GM18505 (cell line): ENCODE measurements around the gene PSD.
"Not testable (repeated sequence)": the region's sequence is repeated elsewhere in the genome, so short reads cannot be mapped to it uniquely, and the experiment has no call there.

Experiments used
- ATAC-seq: cut with Tn5 transposase; IDR thresholded peaks from one replicate; pipeline ENCODE4 v1.9.1; 2021; ENCODE audit not compliant: unreplicated experiment
- POLR2A ChIP-seq: IDR thresholded peaks from 4 replicates; pipeline ENCODE4 v1.6.1; 2011; ENCODE audit warnings: borderline replicate concordance; ENCODE audit not compliant: insufficient read depth, insufficient read length; ENCODE audit errors: extremely low read depth

PSD gene

GRCh38 chr10:102418622-102419268, at the start of gene PSD:
PSD (minus strand) TSS chr10:102418785; CDS start chr10:102417038, 1,747 bp downstream.
- ATAC-seq: no peak

GRCh38 chr10:102467971-102468438, 49.4 kb upstream of the PSD start:
- no peak for ATAC-seq
- TF ChIP-seq POLR2A: no peak

More at GRCh38 chr10:102418622-102419268, at the start of gene PSD:
- TF ChIP-seq POLR2A: no peak

GRCh38 chr10:102467318-102467717, 48.7 kb upstream of the PSD start:
- no peak for TF ChIP-seq POLR2A

GRCh38 chr10:102465466-102465865, 46.9 kb upstream of the PSD start:
- no peak for TF ChIP-seq POLR2A
- no peak for ATAC-seq

More at GRCh38 chr10:102467318-102467717, 48.7 kb upstream of the PSD start:
- no peak for ATAC-seq

- TF ChIP-seq POLR2A: no peak
- no peak for ATAC-seq
These were observed 45.4 kb upstream of the PSD start for GRCh38 chr10:102463983-102464382.

- no peak for ATAC-seq
- TF ChIP-seq POLR2A: no peak
These were observed 44.0 kb upstream of the PSD start for GRCh38 chr10:102462512-102463054.

- TF ChIP-seq POLR2A: peak; percentile 62
- peak; percentile 93 for ATAC-seq
These were observed 42.8 kb upstream of the PSD start for GRCh38 chr10:102461187-102462054.

GRCh38 chr10:102460836-102461186, 42.2 kb upstream of the PSD start:
- TF ChIP-seq POLR2A: no peak
- ATAC-seq: peak; percentile 25

- no peak for TF ChIP-seq POLR2A
- no peak for ATAC-seq
These were observed 40.1 kb upstream of the PSD start for GRCh38 chr10:102458656-102459055.

- TF ChIP-seq POLR2A: no peak
- no peak for ATAC-seq
These were observed 39.1 kb upstream of the PSD start for GRCh38 chr10:102457591-102458150.

- no peak for ATAC-seq
- TF ChIP-seq POLR2A: no peak
These were observed 37.4 kb upstream of the PSD start for GRCh38 chr10:102455893-102456471.

- ATAC-seq: not testable (repeated sequence)
These were observed 36.3 kb upstream of the PSD start for GRCh38 chr10:102454662-102455487.
